Fibroblast of skin of scalp (primary cell): Measurements from ENCODE around the gene MAP3K14.

ENCODE experiments used
- DNase-seq: peaks from one replicate; pipeline ENCODE4 v3.0.0-alpha.2; 2013

MAP3K14 gene

GRCh38 chr17:45298546-45299285, 18.1 kb downstream of the MAP3K14 start:
- peak; percentile 48 for DNase-seq

GRCh38 chr17:45296833-45297124, 20.0 kb downstream of the MAP3K14 start:
- DNase-seq, result no peak

GRCh38 chr17:45296003-45296832, 20.6 kb downstream of the MAP3K14 start:
- peak; percentile 55 for DNase-seq

GRCh38 chr17:45294506-45294905, 22.3 kb downstream of the MAP3K14 start:
- peak; percentile 78 for DNase-seq

- DNase-seq, result peak; percentile 87
These were observed 23.2 kb downstream of the MAP3K14 start for GRCh38 chr17:45293413-45294211.

- no peak for DNase-seq
These were observed 24.0 kb downstream of the MAP3K14 start for GRCh38 chr17:45292696-45293412.

GRCh38 chr17:45291171-45291805, 25.5 kb downstream of the MAP3K14 start:
- no peak for DNase-seq

- no peak for DNase-seq
These were observed 26.5 kb downstream of the MAP3K14 start for GRCh38 chr17:45290269-45290765.

GRCh38 chr17:45289301-45290268, 27.2 kb downstream of the MAP3K14 start:
- no peak for DNase-seq

GRCh38 chr17:45288825-45289224, 28.0 kb downstream of the MAP3K14 start:
- no peak for DNase-seq

- DNase-seq, result no peak
These were observed 29.0 kb downstream of the MAP3K14 start for GRCh38 chr17:45287526-45288500.

- DNase-seq, result no peak
These were observed 30.5 kb downstream of the MAP3K14 start for GRCh38 chr17:45286286-45286685.

- DNase-seq, result no peak
These were observed 32.4 kb downstream of the MAP3K14 start for GRCh38 chr17:45284176-45285140.

- no peak for DNase-seq
These were observed 33.1 kb downstream of the MAP3K14 start for GRCh38 chr17:45283711-45284110.

- peak; percentile 65 for DNase-seq
These were observed 33.9 kb downstream of the MAP3K14 start for GRCh38 chr17:45282683-45283644.

GRCh38 chr17:45279898-45280297, 36.9 kb downstream of the MAP3K14 start:
- DNase-seq, result no peak

- no peak for DNase-seq
These were observed 38.8 kb downstream of the MAP3K14 start for GRCh38 chr17:45277992-45278391.
